ENCODE measurements around the gene MLF2. TPM values are rescaled to one million over a fixed set of nuclear protein-coding genes. Genes with fewer than 3 reads are reported as not detected.

Gene MLF2
- total RNA-seq, 2 experiments from 2014 or later, result 142 to 144 TPM

- CTCF ChIA-PET, result interaction anchor here (0.5 to 1.7 kb wide), 13 partner anchors 9 to 207 kb away, joined by 3 to 8 read pairs (median 4); partner anchors contain the start of genes CDCA3, PTMS and USP5
- DNase-seq (no peak), ATAC-seq (no peak)
- intact Hi-C loops (cut with DNase I, micrococcal nuclease), result loop anchor here (5.0 kb wide), 2 partner anchors 180 to 445 kb away; partner anchors contain the start of genes CHD4 (in 1 of the 2) and TNFRSF1A (in 1 of the 2)
- Mint-ChIP-seq H3K4me3 (peak overlapping the region; percentile 66), H3K27me3 (no peaks in the 10 kb centered on the region), H3K4me1 (peaks cover 66% of the 10 kb centered on the region), H3K36me3 (ENCODE audit: low read depth) (peaks cover 21% of the 10 kb centered on the region), H3K9me3 (ENCODE audit: low read depth) (no peaks in the 10 kb centered on the region), H3K27ac (peak overlapping the region; percentile 90)
- POLR2A ChIA-PET, result no interaction called here
Observed at GRCh38 chr12:6787309-6787708, 34.4 kb upstream of the MLF2 start.

GRCh38 chr12:6786416-6787094 lies 33.6 kb upstream of the MLF2 start:
- intact Hi-C loops (cut with DNase I, micrococcal nuclease), result loop anchor here (5.0 kb wide), 2 partner anchors 179 to 444 kb away; partner anchors contain the start of genes CHD4 (in 1 of the 2) and TNFRSF1A (in 1 of the 2)
- ChIA-PET CTCF (interaction anchor here (0.5 to 1.7 kb wide), 13 partner anchors 8 to 206 kb away, joined by 3 to 8 read pairs (median 4); partner anchors contain the start of genes CDCA3, PTMS and USP5), POLR2A (interaction anchor here (0.8 kb wide), 1 partner anchor 10 kb away, joined by 3 read pairs; no protein-coding TSS in a partner anchor)
- peaks cover 67% of the 10 kb centered on the region for H3K4me1 Mint-ChIP-seq
- DNase-seq, result peak; percentile 42
- peak overlapping the region; percentile 90 for H3K27ac Mint-ChIP-seq
- H3K4me3 Mint-ChIP-seq, result peak overlapping the region; percentile 66
- peaks cover 14% of the 10 kb centered on the region for H3K36me3 Mint-ChIP-seq (ENCODE audit: low read depth)
- no peaks in the 10 kb centered on the region for H3K27me3 Mint-ChIP-seq
- ATAC-seq, result peak; percentile 14
- H3K9me3 Mint-ChIP-seq (ENCODE audit: low read depth), result no peaks in the 10 kb centered on the region

DNA sequence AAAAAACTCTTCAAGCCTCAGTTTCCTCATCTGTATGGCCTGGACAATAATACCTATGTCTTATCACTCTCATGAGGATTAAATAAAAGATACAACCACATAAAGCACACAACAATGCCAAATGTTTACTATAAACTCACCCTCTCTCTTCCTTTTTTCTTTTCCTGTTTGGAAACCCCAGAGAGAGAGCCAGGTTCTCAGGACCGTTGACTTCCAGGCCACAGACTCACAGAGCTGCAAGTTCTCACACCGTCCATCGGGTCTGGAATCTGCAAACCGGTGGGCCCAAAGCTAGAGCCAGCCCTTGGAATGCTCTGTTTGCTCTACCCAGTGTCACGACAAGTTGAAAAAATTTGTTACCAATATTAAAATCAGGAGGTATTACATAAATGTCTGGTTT lies 31.8 kb upstream of the MLF2 start:
- Mint-ChIP-seq H3K27ac (no peak overlapping the region), H3K4me1 (peaks cover 82% of the 10 kb centered on the region), H3K9me3 (ENCODE audit: low read depth) (no peaks in the 10 kb centered on the region), H3K27me3 (no peaks in the 10 kb centered on the region), H3K4me3 (no peak overlapping the region), H3K36me3 (ENCODE audit: low read depth) (peaks cover 2% of the 10 kb centered on the region)
- ChIA-PET CTCF (interaction anchor here (0.6 to 1.8 kb wide), 5 partner anchors 16 to 117 kb away, joined by 3 to 9 read pairs (median 7); partner anchors contain the start of genes MLF2 and PTMS), POLR2A (interaction anchor here (0.6 kb wide), 1 partner anchor 85 kb away, joined by 3 read pairs; no protein-coding TSS in a partner anchor)
- intact Hi-C loops (cut with DNase I, micrococcal nuclease), result loop anchor here (5.0 kb wide), 3 partner anchors 177 to 442 kb away; partner anchors contain the start of genes CD27 (in 1 of the 2), CHD4 (in 1 of the 2) and TNFRSF1A (in 1 of the 2)
- DNase-seq, result no peak
- ATAC-seq, result no peak

DNA sequence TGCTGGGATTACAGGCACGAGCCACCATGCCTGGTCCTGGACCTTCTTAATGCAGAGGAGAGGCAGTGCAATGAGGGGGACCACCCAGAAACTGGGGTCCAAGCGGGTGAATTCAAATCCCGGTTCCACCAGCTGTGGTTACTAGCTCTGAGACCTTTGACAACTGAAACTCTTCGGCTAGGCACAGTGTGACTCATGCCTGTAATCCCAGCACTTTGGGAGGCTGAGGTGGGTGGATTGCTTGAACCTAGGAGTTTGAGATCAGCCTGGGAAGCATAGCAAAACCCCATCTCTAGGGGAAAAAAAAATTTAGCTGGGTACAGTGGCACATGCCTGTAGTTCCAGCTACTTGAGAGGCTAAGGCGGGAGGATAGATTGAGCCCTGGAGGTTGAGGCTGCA lies 31.4 kb upstream of the MLF2 start:
- CTCF ChIA-PET, result interaction anchor here (0.5 to 2.3 kb wide), 9 partner anchors 12 to 1222 kb away, joined by 3 to 9 read pairs (median 6); partner anchors contain the start of genes LAG3, MLF2 and PTMS

DNA sequence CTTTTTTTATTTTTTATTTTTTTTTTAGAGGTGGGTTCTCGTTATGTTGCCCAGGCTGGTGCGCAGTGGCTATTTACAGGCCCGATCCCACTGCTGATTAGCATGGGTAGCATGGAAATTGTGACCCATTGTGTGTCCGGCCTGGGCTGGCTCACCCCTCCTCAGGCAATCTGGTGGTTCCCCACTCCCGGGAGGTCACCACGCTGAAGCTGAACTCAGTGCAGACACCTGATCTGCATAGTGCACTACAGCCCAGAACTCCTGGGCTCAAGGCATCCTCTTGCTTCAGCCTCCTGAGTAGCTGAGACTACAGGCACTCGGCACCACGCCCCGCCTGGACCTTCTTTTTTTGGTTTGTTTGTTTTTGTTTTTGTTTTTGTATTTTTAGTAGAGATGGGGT lies 30.9 kb upstream of the MLF2 start:
- POLR2A ChIA-PET, result interaction anchor here (1.3 kb wide), 1 partner anchor 9 kb away, joined by 3 read pairs; no protein-coding TSS in a partner anchor
- peaks cover 86% of the 10 kb centered on the region for H3K4me1 Mint-ChIP-seq

More for the DNA sequence above, 31.4 kb upstream of the MLF2 start:
- no peak overlapping the region for H3K27ac Mint-ChIP-seq
- ATAC-seq (no peak), DNase-seq (no peak)
- POLR2A ChIA-PET, result interaction anchor here (1.3 kb wide), 1 partner anchor 10 kb away, joined by 3 read pairs; no protein-coding TSS in a partner anchor
- peaks cover 86% of the 10 kb centered on the region for H3K4me1 Mint-ChIP-seq
- H3K36me3 Mint-ChIP-seq (ENCODE audit: low read depth), result no peaks in the 10 kb centered on the region
- H3K9me3 Mint-ChIP-seq (ENCODE audit: low read depth), result no peaks in the 10 kb centered on the region
- no peaks in the 10 kb centered on the region for H3K27me3 Mint-ChIP-seq
- intact Hi-C loops (cut with DNase I, micrococcal nuclease), result loop anchor here in 1 of 2 experiments (5.0 kb wide), 1 partner anchor 342 kb away; the partner anchor contains the start of gene CD27
- no peak overlapping the region for H3K4me3 Mint-ChIP-seq

DNA sequence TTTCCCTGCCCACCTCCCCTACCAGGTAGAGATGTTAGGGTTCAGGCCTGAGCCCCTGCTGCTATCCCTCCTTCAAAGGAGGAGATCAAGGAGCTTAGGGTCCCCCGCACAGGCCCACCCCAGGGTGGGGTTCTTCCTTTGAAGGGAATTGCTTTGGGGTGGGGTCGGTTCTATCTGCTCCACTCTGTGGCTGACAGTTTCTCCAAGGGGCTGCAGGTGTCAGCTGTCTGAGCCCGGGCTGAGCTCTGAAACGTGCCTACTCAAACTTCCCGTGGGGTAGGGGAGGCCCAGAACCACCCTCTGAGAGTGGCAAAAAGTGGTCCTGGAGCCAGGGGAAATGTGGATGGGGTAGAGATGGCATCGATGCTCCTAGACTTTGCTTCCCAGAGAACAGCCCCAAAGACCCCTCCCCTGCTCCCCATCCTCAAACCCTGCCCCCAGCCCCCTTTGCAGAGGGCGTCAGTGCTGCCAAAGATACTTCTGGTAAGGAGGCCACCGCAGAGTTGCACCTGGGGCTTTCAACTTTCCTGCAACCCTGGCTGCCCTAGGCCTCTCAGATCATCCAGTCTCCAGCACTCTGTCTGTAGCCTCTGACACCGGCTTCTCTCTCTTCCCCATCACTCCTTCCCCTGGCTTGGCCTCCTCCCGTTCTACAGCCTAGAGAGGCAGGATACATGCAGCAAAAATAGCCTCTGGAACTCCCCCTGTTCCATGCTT lies 30.1 kb upstream of the MLF2 start:
- peak overlapping the region; percentile 22 for H3K4me3 Mint-ChIP-seq
- ChIA-PET CTCF (interaction anchor here (0.5 to 4.7 kb wide), 14 partner anchors 6 to 216 kb away, joined by 3 to 37 read pairs (median 3); partner anchors contain the start of genes CD4, LAG3 and MLF2), POLR2A (interaction anchor here (1.1 to 1.3 kb wide), 3 partner anchors 8 to 161 kb away, joined by 3 to 4 read pairs (median 3); partner anchors contain the start of genes C12orf57 and RNU7-1)
- H3K27ac Mint-ChIP-seq, result peak overlapping the region; percentile 86
- DNase-seq (peak; percentile 52), ATAC-seq (no peak)
- H3K4me1 Mint-ChIP-seq, result peaks cover 86% of the 10 kb centered on the region
- no peaks in the 10 kb centered on the region for H3K9me3 Mint-ChIP-seq (ENCODE audit: low read depth)
- no peaks in the 10 kb centered on the region for H3K27me3 Mint-ChIP-seq
- intact Hi-C loops (cut with DNase I, micrococcal nuclease), result loop anchor here in 1 of 2 experiments (5.0 kb wide), 1 partner anchor 341 kb away; the partner anchor contains the start of gene CD27
- peaks cover 7% of the 10 kb centered on the region for H3K36me3 Mint-ChIP-seq (ENCODE audit: low read depth)

More for the DNA sequence above, 30.9 kb upstream of the MLF2 start:
- DNase-seq, result no peak
- Mint-ChIP-seq H3K27me3 (no peaks in the 10 kb centered on the region), H3K36me3 (ENCODE audit: low read depth) (no peaks in the 10 kb centered on the region), H3K4me3 (no peak overlapping the region), H3K27ac (peak overlapping the region; percentile 59), H3K9me3 (ENCODE audit: low read depth) (no peaks in the 10 kb centered on the region)
- no peak for ATAC-seq
- CTCF ChIA-PET, result interaction anchor here (0.5 to 2.3 kb wide), 9 partner anchors 11 to 1223 kb away, joined by 3 to 9 read pairs (median 6); partner anchors contain the start of genes LAG3, MLF2 and PTMS
- intact Hi-C loops (cut with DNase I, micrococcal nuclease), result loop anchor here in 1 of 2 experiments (5.0 kb wide), 1 partner anchor 342 kb away; the partner anchor contains the start of gene CD27

DNA sequence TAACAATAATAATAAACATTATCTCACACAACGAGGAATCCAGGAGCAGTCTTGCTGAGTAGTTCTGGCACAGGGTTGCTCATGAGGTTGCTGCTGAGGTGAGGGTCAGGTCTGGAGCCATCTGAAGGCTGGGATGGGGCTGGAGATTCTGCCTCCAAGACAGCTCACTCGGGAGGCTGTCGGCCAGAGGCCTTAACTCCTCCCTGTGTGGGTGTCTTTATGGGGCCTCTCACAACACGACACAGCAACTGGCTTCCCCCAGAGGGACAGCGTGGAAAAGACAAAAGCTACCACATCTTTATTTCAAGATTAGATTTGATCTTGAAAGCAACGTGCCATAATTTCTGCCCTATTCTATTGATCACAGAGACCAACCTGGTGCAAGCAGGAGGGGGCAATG lies 29.2 kb upstream of the MLF2 start:
- H3K4me1 Mint-ChIP-seq, result peaks cover 91% of the 10 kb centered on the region
- H3K9me3 Mint-ChIP-seq (ENCODE audit: low read depth), result no peaks in the 10 kb centered on the region
- no peaks in the 10 kb centered on the region for H3K27me3 Mint-ChIP-seq
- DNase-seq (no peak), ATAC-seq (no peak)
- peak overlapping the region; percentile 31 for H3K4me3 Mint-ChIP-seq
- H3K36me3 Mint-ChIP-seq (ENCODE audit: low read depth), result peaks cover 12% of the 10 kb centered on the region
- CTCF ChIA-PET, result interaction anchor here (0.5 to 4.7 kb wide), 10 partner anchors 7 to 143 kb away, joined by 3 to 37 read pairs (median 4); partner anchors contain the start of genes CD4, LAG3, MLF2 and PTMS
- intact Hi-C loops (cut with DNase I, micrococcal nuclease), result loop anchor here in 1 of 2 experiments (5.0 kb wide), 1 partner anchor 340 kb away; the partner anchor contains the start of gene CD27
- POLR2A ChIA-PET, result interaction anchor here (0.6 to 1.3 kb wide), 3 partner anchors 11 to 858 kb away, joined by 3 to 4 read pairs (median 3); partner anchors contain the start of genes C12orf57 and RNU7-1
- H3K27ac Mint-ChIP-seq, result peak overlapping the region; percentile 71

- peak; percentile 72 for DNase-seq
- CTCF ChIA-PET, result interaction anchor here (0.5 to 4.7 kb wide), 17 partner anchors 9 to 359 kb away, joined by 3 to 37 read pairs (median 4); partner anchors contain the start of genes CD4, CDCA3, COPS7A and LAG3
- Mint-ChIP-seq H3K4me3 (peak overlapping the region; percentile 57), H3K36me3 (ENCODE audit: low read depth) (peaks cover 24% of the 10 kb centered on the region), H3K9me3 (ENCODE audit: low read depth) (no peaks in the 10 kb centered on the region), H3K4me1 (peaks cover 91% of the 10 kb centered on the region), H3K27ac (peak overlapping the region; percentile 84), H3K27me3 (peaks cover 2% of the 10 kb centered on the region)
- POLR2A ChIA-PET, result interaction anchor here (0.7 to 1.9 kb wide), 9 partner anchors 9 to 248 kb away, joined by 3 to 14 read pairs (median 4); partner anchors contain the start of genes CD4, CDCA3, MLF2 and SPSB2
- peak; percentile 70 for ATAC-seq
- intact Hi-C loops (cut with DNase I, micrococcal nuclease), result loop anchor here (1.0 to 5.0 kb wide), 3 partner anchors 27 to 338 kb away; partner anchors contain the start of genes CD27 (in 1 of the 2) and MLF2 (in 1 of the 2)
Observed at GRCh38 chr12:6780573-6780972, 27.6 kb upstream of the MLF2 start.

DNA sequence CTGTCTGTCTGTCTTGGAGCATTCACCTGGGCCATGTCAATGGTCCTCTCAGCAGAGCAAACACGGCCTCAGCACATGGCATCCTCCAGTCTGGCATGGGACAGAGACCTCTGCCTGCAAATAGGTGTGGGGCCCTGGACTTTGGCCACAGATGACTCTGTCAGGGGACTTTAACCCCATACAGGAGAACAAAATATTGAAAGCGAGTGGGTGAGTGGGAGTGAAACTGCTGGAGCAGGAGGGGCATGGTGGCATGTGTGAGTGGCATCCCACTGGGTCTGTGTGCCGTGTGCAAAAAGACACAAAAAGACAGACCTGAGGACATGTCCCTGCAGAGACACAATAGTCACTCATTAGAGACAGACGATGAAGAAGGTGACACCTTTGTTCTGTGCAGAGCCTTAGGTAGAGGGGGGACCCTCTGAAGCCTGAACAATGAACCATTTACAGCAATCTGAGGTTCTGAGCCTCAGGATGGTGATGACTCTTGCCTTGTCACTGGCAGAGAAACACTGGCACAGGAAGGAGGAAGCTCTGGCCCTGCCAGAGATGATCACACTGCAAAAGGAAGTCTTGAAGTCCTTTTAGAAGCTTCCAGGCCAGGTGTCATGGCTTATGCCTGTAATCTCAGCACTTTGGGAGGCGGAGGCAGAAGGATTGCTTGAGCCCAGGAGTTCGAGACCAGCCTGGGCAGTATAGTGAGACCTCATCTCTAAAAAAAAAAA lies 26.9 kb upstream of the MLF2 start:
- H3K27ac Mint-ChIP-seq, result peak overlapping the region; percentile 84
- peaks cover 31% of the 10 kb centered on the region for H3K36me3 Mint-ChIP-seq (ENCODE audit: low read depth)
- ChIA-PET POLR2A (interaction anchor here (0.6 to 1.9 kb wide), 8 partner anchors 10 to 99 kb away, joined by 3 to 14 read pairs (median 4); partner anchors contain the start of genes CD4, CDCA3, MLF2 and USP5), CTCF (interaction anchor here (0.5 to 4.7 kb wide), 16 partner anchors 9 to 358 kb away, joined by 3 to 37 read pairs (median 4); partner anchors contain the start of genes CD4, CDCA3, LAG3 and MLF2)
- ATAC-seq, result peak; percentile 35
- H3K9me3 Mint-ChIP-seq (ENCODE audit: low read depth), result no peaks in the 10 kb centered on the region
- intact Hi-C loops (cut with DNase I, micrococcal nuclease), result loop anchor here (1.0 to 5.0 kb wide), 12 partner anchors 9 to 338 kb away; partner anchors contain the start of genes MLF2 (in 2 of the 2), ZNF384 (in 2 of the 2), CD27 (in 1 of the 2) and CD4 (in 1 of the 2)
- peaks cover 2% of the 10 kb centered on the region for H3K27me3 Mint-ChIP-seq
- H3K4me1 Mint-ChIP-seq, result peaks cover 91% of the 10 kb centered on the region
- peak; percentile 54 for DNase-seq
- peak overlapping the region; percentile 1 for H3K4me3 Mint-ChIP-seq
